H9 (cell line): ENCODE data around the gene SPEG. TPM values are rescaled to one million over a fixed set of nuclear protein-coding genes. Genes with fewer than 3 reads are reported as not detected.

Experiments used
- DNase-seq: peaks from one replicate; pipeline ENCODE4 v3.0.0-alpha.2; 2017
- H2AFZ ChIP-seq: one replicate; pipeline ENCODE4 v1.6.1; 2013; ENCODE audit warnings: mild to moderate bottlenecking, low read length, control low read depth, moderate library complexity
- H2AK5ac ChIP-seq: 2 replicates; pipeline ENCODE4 v1.6.1; 2013; ENCODE audit warnings: low read length, control low read depth, mixed read lengths; ENCODE audit not compliant: insufficient read length
- H2BK120ac ChIP-seq: one replicate; pipeline ENCODE4 v1.6.1; 2013; ENCODE audit warnings: low read depth, mild to moderate bottlenecking, low read length, control low read depth, inconsistent platforms; ENCODE audit not compliant: poor library complexity, severe bottlenecking
- H2BK12ac ChIP-seq: 2 replicates; pipeline ENCODE4 v1.6.1; 2013; ENCODE audit warnings: low read length, control low read depth, mixed read lengths, low read depth; ENCODE audit not compliant: insufficient read length
- H2BK15ac ChIP-seq: 2 replicates; pipeline ENCODE4 v1.6.1; 2013; ENCODE audit warnings: low read depth, low read length, control low read depth
- H2BK20ac ChIP-seq: one replicate; pipeline ENCODE4 v1.6.1; 2013; ENCODE audit warnings: low read depth, mild to moderate bottlenecking, low read length, control low read depth, inconsistent platforms; ENCODE audit not compliant: poor library complexity, severe bottlenecking
- H2BK5ac ChIP-seq: 2 replicates; pipeline ENCODE4 v1.6.1; 2013; ENCODE audit warnings: low read length, control low read depth, mixed read lengths; ENCODE audit not compliant: insufficient read length
- H3K14ac ChIP-seq: 2 replicates; pipeline ENCODE4 v1.6.1; 2013; ENCODE audit warnings: low read length, control low read depth; ENCODE audit not compliant: insufficient read depth
- H3K18ac ChIP-seq: 2 replicates; pipeline ENCODE4 v1.6.1; 2013; ENCODE audit warnings: low read depth, mild to moderate bottlenecking, mixed read lengths, low read length, control low read depth; ENCODE audit not compliant: insufficient read length
- H3K23ac ChIP-seq: 2 replicates; pipeline ENCODE4 v1.6.1; 2013; ENCODE audit warnings: low read length, control low read depth, mixed read lengths, low read depth; ENCODE audit not compliant: insufficient read length
- H3K23me2 ChIP-seq: 2 replicates; pipeline ENCODE4 v1.6.1; 2013; ENCODE audit warnings: low read depth, mild to moderate bottlenecking, mixed read lengths, low read length, control low read depth; ENCODE audit not compliant: insufficient read length, poor library complexity, severe bottlenecking
- H3K27ac ChIP-seq: 2 replicates; pipeline ENCODE4 v1.5.1; 2013; ENCODE audit warnings: low read length, control low read depth, mixed read lengths, low read depth; ENCODE audit not compliant: insufficient read length
- H3K27me3 ChIP-seq: 2 replicates; pipeline ENCODE4 v1.6.1; 2013; ENCODE audit warnings: low read length, control low read depth, inconsistent platforms; ENCODE audit not compliant: insufficient read depth
- H3K4ac ChIP-seq: 2 replicates; pipeline ENCODE4 v1.6.1; 2013; ENCODE audit warnings: low read depth, mild to moderate bottlenecking, control low read depth, inconsistent platforms, low read length, moderate library complexity
- H3K4me1 ChIP-seq: 2 replicates; pipeline ENCODE4 v1.6.1; 2013; ENCODE audit warnings: low read length, control low read depth, inconsistent platforms; ENCODE audit not compliant: insufficient read depth
- H3K4me2 ChIP-seq: 2 replicates; pipeline ENCODE4 v1.6.1; 2013; ENCODE audit warnings: low read length, control low read depth, mixed read lengths; ENCODE audit not compliant: insufficient read length, insufficient read depth
- H3K56ac ChIP-seq: 2 replicates; pipeline ENCODE4 v1.6.1; 2013; ENCODE audit warnings: low read depth, mild to moderate bottlenecking, mixed read lengths, low read length, control low read depth; ENCODE audit not compliant: insufficient read length
- H3K79me1 ChIP-seq: 2 replicates; pipeline ENCODE4 v1.6.1; 2013; ENCODE audit warnings: low read depth, mild to moderate bottlenecking, moderate library complexity, low read length, control low read depth, inconsistent platforms; ENCODE audit not compliant: insufficient read depth, poor library complexity, severe bottlenecking
- H3K79me2 ChIP-seq: 2 replicates; pipeline ENCODE4 v1.6.1; 2013; ENCODE audit warnings: low read length, control low read depth, inconsistent platforms; ENCODE audit not compliant: insufficient read depth
- H3K9ac ChIP-seq: 2 replicates; pipeline ENCODE4 v1.6.1; 2013; ENCODE audit warnings: low read length, control low read depth, mixed read lengths; ENCODE audit not compliant: insufficient read length; ENCODE audit errors: extremely low read depth
- H3K9me3 ChIP-seq: one replicate; pipeline ENCODE4 v1.6.1; 2013; ENCODE audit warnings: low read depth, low read length, inconsistent platforms; ENCODE audit not compliant: control insufficient read depth
- H3T11ph ChIP-seq: one replicate; pipeline ENCODE4 v1.6.1; 2013; ENCODE audit warnings: mild to moderate bottlenecking, low read length, control low read depth, inconsistent platforms
- H4K20me1 ChIP-seq: one replicate; pipeline ENCODE4 v1.6.1; 2013; ENCODE audit not compliant: control insufficient read depth, insufficient read length, insufficient read depth
- H4K5ac ChIP-seq: 2 replicates; pipeline ENCODE4 v1.6.1; 2013; ENCODE audit warnings: low read depth, mild to moderate bottlenecking, mixed read lengths, low read length, control low read depth; ENCODE audit not compliant: insufficient read length
- H4K8ac ChIP-seq: replicated peaks from 2 replicates; pipeline ENCODE4 v1.6.1; 2013; ENCODE audit warnings: low read length, control low read depth, mixed read lengths, low read depth; ENCODE audit not compliant: insufficient read length
- H4K91ac ChIP-seq: 2 replicates; pipeline ENCODE4 v1.6.1; 2013; ENCODE audit warnings: low read depth, mild to moderate bottlenecking, moderate library complexity, mixed read lengths, low read length, control low read depth; ENCODE audit not compliant: insufficient read length
- H3K27ac Mint-ChIP-seq, 3 experiments: 2 replicates in 2 of 3; 3 replicates in 1 of 3; pipeline ENCODE4 v1.8.0; 2020 to 2021; ENCODE audit warnings: mixed read lengths in 3 of 3, mild to moderate bottlenecking in 1 of 3, moderate library complexity in 1 of 3
- H3K27me3 Mint-ChIP-seq: 2 replicates; pipeline ENCODE4 v1.8.0; 2021; ENCODE audit warnings: low read depth, mild to moderate bottlenecking, moderate library complexity, mixed read lengths
- H3K36me3 Mint-ChIP-seq, 3 experiments: 2 replicates in 2 of 3; 3 replicates in 1 of 3; pipeline ENCODE4 v1.8.0; 2020 to 2021; ENCODE audit warnings: low read depth in 3 of 3, mixed read lengths in 3 of 3; ENCODE audit not compliant: insufficient read depth in 1 of 3
- H3K4me1 Mint-ChIP-seq, 2 experiments: 2 replicates each; pipeline ENCODE4 v1.8.0; 2020; ENCODE audit warnings: mixed read lengths in 2 of 2
- H3K4me3 Mint-ChIP-seq, 2 experiments: 2 replicates in 1 of 2; 3 replicates in 1 of 2; pipeline ENCODE4 v1.8.0; 2020 to 2021; ENCODE audit warnings: mild to moderate bottlenecking in 2 of 2, mixed read lengths in 2 of 2, moderate library complexity in 1 of 2
- H3K9me3 Mint-ChIP-seq, 2 experiments: 2 replicates in 1 of 2; 3 replicates in 1 of 2; pipeline ENCODE4 v1.8.0; 2020; ENCODE audit warnings: mild to moderate bottlenecking in 2 of 2, mixed read lengths in 2 of 2, moderate library complexity in 1 of 2
- WGBS: extraction: QIAGEN DNeasy Blood & Tissue Kit; methylation state at CpG from one replicate; pipeline ENCODE4 v1.1.7; 2013; ENCODE audit warnings: missing lambda C conversion rate, low lambda C conversion rate, mixed read lengths; ENCODE audit not compliant: insufficient read length; ENCODE audit errors: extremely low coverage; 5-methylcytosine and 5-hydroxymethylcytosine counted together
- total RNA-seq: library from RNA; stranded (reverse); gene quantifications from 2 replicates; pipeline ENCODE4 v1.2.1, GENCODE V29; 2021
- TF ChIP-seq, protein P1 (sequence below): fragments of 200-600 bp; sonication (generic); conservative IDR thresholded peaks from 3 replicates; pipeline ENCODE4 v1.8.0; 2021; ENCODE audit warnings: antibody characterized with exemption, mild to moderate bottlenecking

SPEG gene
- total RNA-seq, 1 experiment from 2014 or later, result 23.7 TPM

DNA sequence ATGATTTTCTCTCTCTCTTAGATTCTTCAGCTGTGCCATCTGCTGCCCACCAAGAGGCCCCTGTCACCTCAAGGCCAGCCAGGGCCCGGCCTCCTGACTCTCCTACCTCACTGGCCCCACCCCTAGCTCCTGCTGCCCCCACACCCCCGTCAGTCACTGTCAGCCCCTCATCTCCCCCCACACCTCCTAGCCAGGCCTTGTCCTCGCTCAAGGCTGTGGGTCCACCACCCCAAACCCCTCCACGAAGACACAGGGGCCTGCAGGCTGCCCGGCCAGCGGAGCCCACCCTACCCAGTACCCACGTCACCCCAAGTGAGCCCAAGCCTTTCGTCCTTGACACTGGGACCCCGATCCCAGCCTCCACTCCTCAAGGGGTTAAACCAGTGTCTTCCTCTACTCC, 54.7 kb downstream of the SPEG start:
- H3K4me3 Mint-ChIP-seq, result no peak overlapping the region
- Histone ChIP-seq H3K27me3 (peaks cover 16% of the 10 kb centered on the region; the same call in 1 of the 2 replicates), H3K56ac (no peak overlapping the region), H4K20me1 (no peaks in the 10 kb centered on the region), H3T11ph (no peak overlapping the region), H3K18ac (no peak overlapping the region), H2BK12ac (no peak overlapping the region), H2BK5ac (no peak overlapping the region), H3K79me1 (no peaks in the 10 kb centered on the region), H2BK120ac (no peak overlapping the region), H3K23ac (no peak overlapping the region), H3K14ac (no peak overlapping the region), H3K9ac (no peak overlapping the region), H4K8ac (no peak overlapping the region), H3K4me1 (peaks cover 2% of the 10 kb centered on the region), H2BK15ac (no peak overlapping the region), H2AK5ac (no peak overlapping the region), H3K4me2 (no peak overlapping the region), H4K5ac (no peak overlapping the region), H3K79me2 (no peaks in the 10 kb centered on the region), H4K91ac (no peak overlapping the region), H3K9me3 (no peaks in the 10 kb centered on the region), H3K27ac (no peak overlapping the region), H2AFZ (no peak overlapping the region), H3K4ac (no peak overlapping the region), H2BK20ac (no peak overlapping the region), H3K23me2 (no peaks in the 10 kb centered on the region)
- H3K9me3 Mint-ChIP-seq, result no peaks in the 10 kb centered on the region
- H3K36me3 Mint-ChIP-seq, result no peaks in the 10 kb centered on the region
- no peak for DNase-seq
- no peak overlapping the region for H3K27ac Mint-ChIP-seq
- peaks cover 36 to 47% of the 10 kb centered on the region in 2 experiments for H3K4me1 Mint-ChIP-seq
- peaks cover 53% of the 10 kb centered on the region for H3K27me3 Mint-ChIP-seq
- TF ChIP-seq, protein P1, sequence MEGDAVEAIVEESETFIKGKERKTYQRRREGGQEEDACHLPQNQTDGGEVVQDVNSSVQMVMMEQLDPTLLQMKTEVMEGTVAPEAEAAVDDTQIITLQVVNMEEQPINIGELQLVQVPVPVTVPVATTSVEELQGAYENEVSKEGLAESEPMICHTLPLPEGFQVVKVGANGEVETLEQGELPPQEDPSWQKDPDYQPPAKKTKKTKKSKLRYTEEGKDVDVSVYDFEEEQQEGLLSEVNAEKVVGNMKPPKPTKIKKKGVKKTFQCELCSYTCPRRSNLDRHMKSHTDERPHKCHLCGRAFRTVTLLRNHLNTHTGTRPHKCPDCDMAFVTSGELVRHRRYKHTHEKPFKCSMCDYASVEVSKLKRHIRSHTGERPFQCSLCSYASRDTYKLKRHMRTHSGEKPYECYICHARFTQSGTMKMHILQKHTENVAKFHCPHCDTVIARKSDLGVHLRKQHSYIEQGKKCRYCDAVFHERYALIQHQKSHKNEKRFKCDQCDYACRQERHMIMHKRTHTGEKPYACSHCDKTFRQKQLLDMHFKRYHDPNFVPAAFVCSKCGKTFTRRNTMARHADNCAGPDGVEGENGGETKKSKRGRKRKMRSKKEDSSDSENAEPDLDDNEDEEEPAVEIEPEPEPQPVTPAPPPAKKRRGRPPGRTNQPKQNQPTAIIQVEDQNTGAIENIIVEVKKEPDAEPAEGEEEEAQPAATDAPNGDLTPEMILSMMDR, result no peak
- no CpG with 5 or more reads among the region's 9 CpGs for WGBS
